HepG2 (cell line): ENCODE measurements around the gene GALNT15. TPM values are rescaled to one million over a fixed set of nuclear protein-coding genes. Genes with fewer than 3 reads are reported as not detected.

Experiments
- ATF7 ChIP-seq, 2 experiments: fragments of 450-650 bp in 1 of 2; sonication (generic) in 1 of 2; formaldehyde crosslinking in 1 of 2; IDR thresholded peaks; 2 replicates each; pipeline versions ENCODE4 v1.4.0 to v1.6.1; 2016 to 2020; ENCODE audit warnings: antibody characterized with exemption in 1 of 2, mild to moderate bottlenecking in 1 of 2, missing genetic modification reagents in 1 of 2
- CEBPG ChIP-seq: IDR thresholded peaks from 2 replicates; pipeline ENCODE4 v1.6.1; 2016
- DR1 ChIP-seq: sonication (generic); formaldehyde crosslinking; IDR thresholded peaks from 2 replicates; pipeline ENCODE4 v1.8.0; 2021; ENCODE audit warnings: mild to moderate bottlenecking, missing genetic modification reagents, inconsistent platforms
- FOXA3 ChIP-seq: IDR thresholded peaks from 2 replicates; pipeline ENCODE4 v1.6.1; 2016; ENCODE audit warnings: missing genetic modification reagents, missing compliant biosample characterization
- KMT2B ChIP-seq: IDR thresholded peaks from 2 replicates; pipeline ENCODE4 v1.6.1; 2016; ENCODE audit warnings: missing genetic modification reagents, missing compliant biosample characterization
- MED8 ChIP-seq: sonication (generic); formaldehyde crosslinking; IDR thresholded peaks from 2 replicates; pipeline ENCODE4 v1.8.1; 2023; ENCODE audit warnings: mild to moderate bottlenecking, missing genetic modification reagents; ENCODE audit not compliant: insufficient replicate concordance
- MYC ChIP-seq: sonication (generic); formaldehyde crosslinking; IDR thresholded peaks from 2 replicates; pipeline ENCODE4 v1.9.0; 2021; ENCODE audit warnings: missing genetic modification reagents, borderline replicate concordance
- NFYC ChIP-seq: IDR thresholded peaks from 2 replicates; pipeline ENCODE4 v1.6.1; 2016; ENCODE audit warnings: missing genetic modification reagents, missing compliant biosample characterization
- SMAD3 ChIP-seq: sonication (generic); formaldehyde crosslinking; IDR thresholded peaks from 2 replicates; pipeline ENCODE4 v1.4.0; 2020; ENCODE audit warnings: missing genetic modification reagents
- ZBTB42 ChIP-seq: sonication (generic); formaldehyde crosslinking; IDR thresholded peaks from 2 replicates; pipeline ENCODE4 v1.5.0; 2020; ENCODE audit warnings: mild to moderate bottlenecking, missing genetic modification reagents
- ZNF432 ChIP-seq: sonication (generic); formaldehyde crosslinking; IDR thresholded peaks from 2 replicates; pipeline ENCODE4 v1.5.0; 2020; ENCODE audit warnings: missing genetic modification reagents, mild to moderate bottlenecking, borderline replicate concordance
- ZNF607 ChIP-seq: sonication (generic); formaldehyde crosslinking; IDR thresholded peaks from 2 replicates; pipeline ENCODE4 v1.5.1; 2020; ENCODE audit warnings: missing genetic modification reagents, mild to moderate bottlenecking, borderline replicate concordance
- ZNF619 ChIP-seq: sonication (generic); formaldehyde crosslinking; IDR thresholded peaks from 2 replicates; pipeline ENCODE4 v1.4.0; 2020; ENCODE audit warnings: mild to moderate bottlenecking, missing genetic modification reagents
- ZNF644 ChIP-seq: IDR thresholded peaks from 2 replicates; pipeline ENCODE4 v1.6.1; 2016; ENCODE audit warnings: low read depth
- ZNF772 ChIP-seq: sonication (generic); formaldehyde crosslinking; IDR thresholded peaks from 2 replicates; pipeline ENCODE4 v1.5.0; 2020; ENCODE audit warnings: mild to moderate bottlenecking, missing genetic modification reagents
- polyA plus RNA-seq, 8 experiments: library from polyadenylated mRNA; depleted of rRNA in 3 of 8; stranded (reverse) in 7 of 8; unstranded in 1 of 8; fragments of >200 nt; fragmentation: Illumina TruSeq in 4 of 8; extraction: Trizol in 4 of 8; gene quantifications; 2 replicates each; pipeline versions ENCODE4 v1.2.1 to v1.2.3, GENCODE V29; 2011 to 2016; ENCODE audit warnings: low read depth in 4 of 8, missing spikeins in 1 of 8, mixed read lengths in 1 of 8; ENCODE audit not compliant: insufficient read depth in 1 of 8
- total RNA-seq, 5 experiments: library from RNA; depleted of rRNA; stranded (reverse); fragments of >200 nt; fragmentation: Illumina TruSeq; extraction: Trizol; gene quantifications; 2 replicates each; pipeline ENCODE4 v1.2.3, GENCODE V29; 2016; ENCODE audit warnings: low read depth in 1 of 5
- TF ChIP-seq, protein P1 (sequence below): sonication (generic); formaldehyde crosslinking; IDR thresholded peaks from 2 replicates; pipeline ENCODE4 v1.8.0; 2022; ENCODE audit warnings: missing genetic modification reagents, mild to moderate bottlenecking, moderate library complexity, borderline replicate concordance
- TF ChIP-seq, protein P2 (sequence below): sonication (generic); formaldehyde crosslinking; IDR thresholded peaks from 2 replicates; pipeline ENCODE4 v1.4.0; 2020; ENCODE audit warnings: missing genetic modification reagents; ENCODE audit errors: not compliant biosample characterization
- TF ChIP-seq, protein P3 (sequence below): sonication (generic); formaldehyde crosslinking; IDR thresholded peaks from 2 replicates; pipeline ENCODE4 v1.5.1; 2020; ENCODE audit warnings: missing genetic modification reagents, mild to moderate bottlenecking, borderline replicate concordance
- TF ChIP-seq, protein P4 (sequence below): sonication (generic); formaldehyde crosslinking; IDR thresholded peaks from 2 replicates; pipeline ENCODE4 v1.5.0; 2020; ENCODE audit warnings: missing genetic modification reagents
- TF ChIP-seq, protein P5 (sequence below): IDR thresholded peaks from 2 replicates; pipeline ENCODE4 v1.6.1; 2016

Gene GALNT15
- total and polyA plus RNA-seq, 2 of the 13 experiments (the other 11 are each of a cell fraction or from before 2014, with no cell fraction given), result 0.02 to 0.04 TPM

DNA sequence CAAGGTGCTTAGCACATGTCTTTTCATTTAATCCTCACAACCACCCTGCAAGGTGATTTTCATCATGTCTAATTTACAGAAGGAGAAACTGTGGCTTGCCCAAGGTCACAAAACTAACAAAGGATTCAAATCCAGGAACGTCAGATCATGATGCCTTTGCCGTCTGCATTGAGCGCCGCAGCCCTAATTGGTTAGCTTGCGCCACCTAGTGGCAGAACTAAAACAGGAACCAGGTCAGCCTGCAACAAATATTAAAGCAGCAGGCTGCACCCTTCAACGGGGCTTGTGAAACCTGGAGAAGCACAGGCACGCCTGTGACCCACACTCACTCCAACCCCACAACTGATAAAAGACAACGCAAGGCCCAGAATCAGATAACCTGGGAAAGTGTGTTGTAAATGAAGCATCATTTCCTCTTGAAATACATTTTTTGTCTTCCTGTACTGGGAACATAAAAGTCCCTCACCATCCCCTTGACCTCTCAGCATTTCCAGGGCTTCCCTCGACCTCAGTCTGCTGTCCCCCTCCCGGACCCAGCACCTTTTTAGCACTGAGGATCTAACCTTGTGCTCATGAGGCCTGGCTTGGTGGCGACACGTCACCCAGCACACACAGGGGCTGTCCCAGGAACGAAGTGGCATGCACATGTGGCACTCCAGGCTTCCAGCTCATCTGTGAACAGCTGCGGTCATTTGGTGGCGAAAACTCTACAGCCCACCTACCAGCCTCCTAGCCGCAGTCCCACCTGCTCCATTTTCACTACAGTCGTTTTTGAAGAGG, 73.0 kb downstream of the GALNT15 start (continued):
- TF ChIP-seq, protein P1, sequence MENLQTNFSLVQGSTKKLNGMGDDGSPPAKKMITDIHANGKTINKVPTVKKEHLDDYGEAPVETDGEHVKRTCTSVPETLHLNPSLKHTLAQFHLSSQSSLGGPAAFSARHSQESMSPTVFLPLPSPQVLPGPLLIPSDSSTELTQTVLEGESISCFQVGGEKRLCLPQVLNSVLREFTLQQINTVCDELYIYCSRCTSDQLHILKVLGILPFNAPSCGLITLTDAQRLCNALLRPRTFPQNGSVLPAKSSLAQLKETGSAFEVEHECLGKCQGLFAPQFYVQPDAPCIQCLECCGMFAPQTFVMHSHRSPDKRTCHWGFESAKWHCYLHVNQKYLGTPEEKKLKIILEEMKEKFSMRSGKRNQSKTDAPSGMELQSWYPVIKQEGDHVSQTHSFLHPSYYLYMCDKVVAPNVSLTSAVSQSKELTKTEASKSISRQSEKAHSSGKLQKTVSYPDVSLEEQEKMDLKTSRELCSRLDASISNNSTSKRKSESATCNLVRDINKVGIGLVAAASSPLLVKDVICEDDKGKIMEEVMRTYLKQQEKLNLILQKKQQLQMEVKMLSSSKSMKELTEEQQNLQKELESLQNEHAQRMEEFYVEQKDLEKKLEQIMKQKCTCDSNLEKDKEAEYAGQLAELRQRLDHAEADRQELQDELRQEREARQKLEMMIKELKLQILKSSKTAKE (CRISPR knock-in tag), result no peak
- TF ChIP-seq FOXA3 (CRISPR knock-in tag), result no peak
- TF ChIP-seq, protein P2, sequence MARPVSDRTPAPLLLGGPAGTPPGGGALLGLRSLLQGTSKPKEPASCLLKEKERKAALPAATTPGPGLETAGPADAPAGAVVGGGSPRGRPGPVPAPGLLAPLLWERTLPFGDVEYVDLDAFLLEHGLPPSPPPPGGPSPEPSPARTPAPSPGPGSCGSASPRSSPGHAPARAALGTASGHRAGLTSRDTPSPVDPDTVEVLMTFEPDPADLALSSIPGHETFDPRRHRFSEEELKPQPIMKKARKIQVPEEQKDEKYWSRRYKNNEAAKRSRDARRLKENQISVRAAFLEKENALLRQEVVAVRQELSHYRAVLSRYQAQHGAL (CRISPR knock-in tag), result no peak
- TF ChIP-seq NFYC, result no peak
- no peak for TF ChIP-seq ZNF619
- TF ChIP-seq CEBPG (CRISPR knock-in tag), result no peak
- TF ChIP-seq, protein P3, sequence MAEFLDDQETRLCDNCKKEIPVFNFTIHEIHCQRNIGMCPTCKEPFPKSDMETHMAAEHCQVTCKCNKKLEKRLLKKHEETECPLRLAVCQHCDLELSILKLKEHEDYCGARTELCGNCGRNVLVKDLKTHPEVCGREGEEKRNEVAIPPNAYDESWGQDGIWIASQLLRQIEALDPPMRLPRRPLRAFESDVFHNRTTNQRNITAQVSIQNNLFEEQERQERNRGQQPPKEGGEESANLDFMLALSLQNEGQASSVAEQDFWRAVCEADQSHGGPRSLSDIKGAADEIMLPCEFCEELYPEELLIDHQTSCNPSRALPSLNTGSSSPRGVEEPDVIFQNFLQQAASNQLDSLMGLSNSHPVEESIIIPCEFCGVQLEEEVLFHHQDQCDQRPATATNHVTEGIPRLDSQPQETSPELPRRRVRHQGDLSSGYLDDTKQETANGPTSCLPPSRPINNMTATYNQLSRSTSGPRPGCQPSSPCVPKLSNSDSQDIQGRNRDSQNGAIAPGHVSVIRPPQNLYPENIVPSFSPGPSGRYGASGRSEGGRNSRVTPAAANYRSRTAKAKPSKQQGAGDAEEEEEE (CRISPR knock-in tag), result no peak
- no peak for TF ChIP-seq KMT2B (CRISPR knock-in tag)
- no peak for TF ChIP-seq SMAD3 (CRISPR knock-in tag)
- TF ChIP-seq ZBTB42 (CRISPR knock-in tag), result no peak
- no peak for TF ChIP-seq ZNF644
- no peak for TF ChIP-seq MED8 (CRISPR knock-in tag)
- TF ChIP-seq, protein P4, sequence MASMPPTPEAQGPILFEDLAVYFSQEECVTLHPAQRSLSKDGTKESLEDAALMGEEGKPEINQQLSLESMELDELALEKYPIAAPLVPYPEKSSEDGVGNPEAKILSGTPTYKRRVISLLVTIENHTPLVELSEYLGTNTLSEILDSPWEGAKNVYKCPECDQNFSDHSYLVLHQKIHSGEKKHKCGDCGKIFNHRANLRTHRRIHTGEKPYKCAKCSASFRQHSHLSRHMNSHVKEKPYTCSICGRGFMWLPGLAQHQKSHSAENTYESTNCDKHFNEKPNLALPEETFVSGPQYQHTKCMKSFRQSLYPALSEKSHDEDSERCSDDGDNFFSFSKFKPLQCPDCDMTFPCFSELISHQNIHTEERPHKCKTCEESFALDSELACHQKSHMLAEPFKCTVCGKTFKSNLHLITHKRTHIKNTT (CRISPR knock-in tag), result no peak
- no peak for TF ChIP-seq DR1 (CRISPR knock-in tag)
- peak; percentile 25; the same call in 1 of the 2 replicates for TF ChIP-seq ZNF607 (CRISPR knock-in tag)
- TF ChIP-seq ATF7 (IDR thresholded peaks at IDR 0.05), result no peak
- TF ChIP-seq ATF7 (CRISPR knock-in tag; IDR thresholded peaks at IDR 0.05), result no peak
- peak; percentile 63; the same call in 1 of the 2 replicates for TF ChIP-seq MYC (CRISPR knock-in tag)
- TF ChIP-seq, protein P5, sequence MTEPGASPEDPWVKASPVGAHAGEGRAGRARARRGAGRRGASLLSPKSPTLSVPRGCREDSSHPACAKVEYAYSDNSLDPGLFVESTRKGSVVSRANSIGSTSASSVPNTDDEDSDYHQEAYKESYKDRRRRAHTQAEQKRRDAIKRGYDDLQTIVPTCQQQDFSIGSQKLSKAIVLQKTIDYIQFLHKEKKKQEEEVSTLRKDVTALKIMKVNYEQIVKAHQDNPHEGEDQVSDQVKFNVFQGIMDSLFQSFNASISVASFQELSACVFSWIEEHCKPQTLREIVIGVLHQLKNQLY (CRISPR knock-in tag), result 0 out of 2 replicates have a peak, but pooled peaks have one; percentile 23
- TF ChIP-seq ZNF432, result no peak
- no peak for TF ChIP-seq ZNF772 (CRISPR knock-in tag)
